HG03045 (cell line): ENCODE data around the gene UAP1.
"Not testable (repeated sequence)": the region's sequence is repeated elsewhere in the genome, so short reads cannot be mapped to it uniquely, and the experiment has no call there.

Source experiments
- ATAC-seq: cut with Tn5 transposase; IDR thresholded peaks from one replicate; pipeline ENCODE4 v1.9.1; 2021; ENCODE audit warnings: mild to moderate bottlenecking, moderate library complexity; ENCODE audit not compliant: unreplicated experiment

UAP1 gene

GRCh38 chr1:162564762-162565218 is 3.3 kb downstream of the UAP1 start:
- ATAC-seq: no peak

DNA sequence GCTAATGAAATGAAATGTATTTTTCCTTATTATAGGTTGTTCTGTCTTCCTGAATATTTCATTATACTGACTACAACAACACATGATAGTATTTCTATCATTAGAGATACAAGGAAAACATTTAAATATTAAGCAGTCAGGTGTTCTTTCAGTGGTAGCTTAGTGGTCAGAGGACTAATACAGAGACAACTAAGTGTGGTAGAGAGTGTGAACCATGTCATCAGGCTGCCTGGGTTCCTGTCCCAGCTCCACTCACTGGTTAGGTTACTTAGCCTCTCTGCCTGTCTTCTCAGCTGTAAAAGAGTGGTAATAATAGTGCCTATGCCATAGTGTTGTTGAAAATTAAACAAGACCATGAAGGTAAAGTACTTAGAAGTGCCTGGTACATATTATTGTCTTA is 3.9 kb downstream of the UAP1 start:
- no peak for ATAC-seq

GRCh38 chr1:162566870-162567269 is 5.3 kb downstream of the UAP1 start:
- no peak for ATAC-seq

- no peak for ATAC-seq
These were observed 7.3 kb downstream of the UAP1 start for GRCh38 chr1:162568802-162569201.

- ATAC-seq: no peak
These were observed 9.2 kb downstream of the UAP1 start for GRCh38 chr1:162570718-162571117.

GRCh38 chr1:162571121-162571520 is 9.6 kb downstream of the UAP1 start:
- ATAC-seq: not testable (repeated sequence)

- no peak for ATAC-seq
These were observed 10.2 kb downstream of the UAP1 start for GRCh38 chr1:162571696-162572095.

DNA sequence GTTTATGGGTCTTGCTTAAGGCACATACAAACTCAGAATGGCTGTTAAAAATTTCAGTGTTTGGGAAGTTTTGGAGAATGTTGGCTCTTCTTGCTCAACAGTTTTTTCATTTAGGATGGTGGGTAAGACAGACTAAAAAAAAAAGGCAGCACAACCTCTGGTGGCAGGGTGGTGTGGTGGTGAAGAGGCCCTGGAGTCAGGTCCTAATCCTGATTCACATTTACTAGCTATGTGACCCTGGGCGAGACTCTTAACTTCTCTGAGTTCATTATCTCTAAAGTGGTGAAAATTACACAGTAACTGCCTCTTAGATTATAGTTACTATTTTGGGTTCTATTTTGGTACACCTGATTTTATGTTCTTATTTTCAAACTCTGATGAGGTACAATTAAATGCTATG is 11.6 kb downstream of the UAP1 start:
- ATAC-seq: no peak

DNA sequence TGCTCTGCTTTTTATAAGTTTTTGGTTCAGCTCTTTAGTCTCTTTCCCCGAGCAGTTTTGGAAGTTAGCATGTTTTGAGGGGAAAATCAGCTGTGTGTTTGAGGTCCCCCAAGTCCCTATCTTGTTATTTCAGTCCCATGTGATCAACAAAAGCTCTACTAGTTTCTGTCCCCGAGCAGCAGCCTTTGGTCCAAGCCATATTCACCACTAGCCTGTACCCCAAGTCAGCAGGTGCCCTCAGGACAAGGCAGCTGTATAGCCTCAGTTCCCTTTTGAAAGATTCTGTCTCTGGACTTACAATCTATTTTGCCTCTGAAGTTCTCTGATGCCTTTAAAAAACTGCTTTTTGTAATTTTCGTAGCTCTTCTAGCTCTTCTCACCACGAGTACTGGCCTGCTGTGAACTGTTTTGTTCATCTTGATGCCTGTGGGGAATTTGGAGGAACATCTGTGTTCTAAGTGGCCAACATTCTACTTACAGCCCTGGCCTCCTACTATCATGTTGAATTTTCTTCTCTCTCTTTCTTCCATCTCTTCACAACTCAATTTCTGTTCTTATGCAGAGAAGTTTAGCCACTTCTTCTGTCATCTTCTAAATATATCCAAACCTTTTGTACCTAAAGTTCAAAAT is 16.7 kb downstream of the UAP1 start:
- ATAC-seq: no peak

DNA sequence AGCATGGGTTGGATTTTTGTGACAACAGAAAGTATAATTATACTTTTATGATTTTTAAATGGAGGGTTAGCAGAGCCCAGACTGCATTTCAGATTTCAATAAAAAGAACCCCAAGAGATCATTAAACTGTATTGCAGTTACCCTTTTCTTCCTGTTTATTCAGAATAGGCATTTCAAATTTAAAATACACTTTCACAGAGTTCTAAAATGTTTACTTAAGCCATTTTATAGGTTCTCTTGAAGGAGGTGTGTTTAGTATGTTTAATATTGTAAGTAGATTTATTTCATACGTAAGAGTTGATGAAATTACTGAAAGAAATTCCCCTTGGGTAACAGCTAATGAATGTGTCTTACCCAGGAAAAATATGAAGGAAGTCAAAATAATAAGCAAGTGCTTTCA is 17.4 kb downstream of the UAP1 start:
- no peak for ATAC-seq

- ATAC-seq: no peak
These were observed 18.8 kb downstream of the UAP1 start for GRCh38 chr1:162580308-162580707.

DNA sequence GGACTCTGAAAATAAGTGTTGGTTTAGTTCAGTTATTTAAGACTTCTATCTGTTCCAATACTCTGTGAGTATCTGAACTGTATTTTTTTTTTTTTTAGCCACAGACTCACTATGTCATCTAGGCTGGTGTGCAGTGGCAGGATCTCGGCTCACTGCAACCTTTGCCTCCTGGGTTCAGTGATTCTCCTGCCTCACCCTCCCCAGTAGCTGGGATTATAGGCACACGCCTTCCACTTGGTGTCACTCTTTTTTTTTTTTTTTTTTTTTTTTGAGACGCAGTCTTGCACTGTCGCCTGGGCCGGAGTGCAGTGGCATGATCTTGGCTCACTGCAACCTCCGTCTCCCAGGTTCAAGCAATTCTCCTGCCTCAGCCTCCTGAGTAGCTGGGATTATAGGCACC is 21.4 kb downstream of the UAP1 start:
- ATAC-seq: not testable (repeated sequence)

- ATAC-seq: not testable (repeated sequence)
These were observed 23.6 kb downstream of the UAP1 start for GRCh38 chr1:162585101-162585500.

GRCh38 chr1:162587347-162587746 is 25.8 kb downstream of the UAP1 start:
- ATAC-seq: no peak

GRCh38 chr1:162587761-162588260 is 26.3 kb downstream of the UAP1 start:
- no peak for ATAC-seq

GRCh38 chr1:162590101-162590500 is 28.6 kb downstream of the UAP1 start:
- no peak for ATAC-seq

DNA sequence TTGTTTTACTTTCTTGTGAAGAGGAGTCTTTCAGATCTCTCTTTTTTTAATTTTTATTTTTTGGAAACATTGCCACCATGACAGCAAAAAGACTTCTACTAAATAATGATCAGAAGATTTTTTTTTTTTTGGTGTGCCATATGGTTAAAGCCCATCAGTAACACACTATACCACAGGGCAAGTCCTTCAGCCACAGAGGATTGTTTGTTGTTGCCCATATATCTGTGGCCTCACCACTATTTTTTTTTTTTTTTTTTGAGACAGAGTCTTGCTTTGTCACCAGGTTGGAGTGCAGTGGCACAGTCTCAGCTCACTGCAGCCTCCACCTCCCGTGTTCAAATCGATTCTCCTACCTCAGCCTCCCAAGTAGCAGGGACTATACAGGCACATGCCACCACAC is 29.2 kb downstream of the UAP1 start:
- ATAC-seq: no peak

GRCh38 chr1:162596514-162597170 is 35.1 kb downstream of the UAP1 start:
- ATAC-seq: no peak

- no peak for ATAC-seq
These were observed 37.9 kb downstream of the UAP1 start for GRCh38 chr1:162599451-162599850.

- not testable (repeated sequence) for ATAC-seq
These were observed 41.6 kb downstream of the UAP1 start for GRCh38 chr1:162603117-162603516.

DNA sequence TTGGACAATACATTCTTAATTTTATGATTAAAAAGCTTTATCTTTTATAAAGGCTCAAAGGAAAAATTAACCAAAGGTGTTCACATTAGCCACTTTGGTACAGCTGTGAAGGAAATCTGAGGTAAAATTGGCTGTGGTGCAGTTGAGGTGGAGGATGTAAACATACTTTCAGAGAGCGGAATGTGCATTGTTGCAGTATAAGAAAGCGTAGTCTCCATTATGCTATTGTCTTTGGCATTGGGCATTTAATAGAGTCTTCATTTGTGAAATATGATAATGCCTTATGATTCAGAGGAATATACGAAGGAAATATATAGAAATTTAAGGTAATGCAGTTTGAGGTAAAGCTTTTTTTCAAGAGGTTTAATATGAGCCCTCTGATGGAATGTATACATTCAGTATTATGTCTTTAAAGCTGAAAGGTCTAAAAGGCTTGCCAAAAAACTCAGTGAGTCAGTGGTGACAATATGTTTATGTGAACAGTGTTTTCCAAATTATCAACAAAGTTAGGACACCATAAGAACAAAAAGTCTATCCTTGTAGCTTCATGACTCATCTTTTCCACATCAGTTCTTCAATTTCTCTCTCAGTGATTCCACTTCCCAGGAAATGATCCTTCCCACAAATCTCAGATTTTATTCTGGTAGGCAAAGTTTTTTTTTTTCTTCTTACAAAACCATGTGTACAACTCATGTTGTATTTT is 43.9 kb downstream of the UAP1 start:
- no peak for ATAC-seq

DNA sequence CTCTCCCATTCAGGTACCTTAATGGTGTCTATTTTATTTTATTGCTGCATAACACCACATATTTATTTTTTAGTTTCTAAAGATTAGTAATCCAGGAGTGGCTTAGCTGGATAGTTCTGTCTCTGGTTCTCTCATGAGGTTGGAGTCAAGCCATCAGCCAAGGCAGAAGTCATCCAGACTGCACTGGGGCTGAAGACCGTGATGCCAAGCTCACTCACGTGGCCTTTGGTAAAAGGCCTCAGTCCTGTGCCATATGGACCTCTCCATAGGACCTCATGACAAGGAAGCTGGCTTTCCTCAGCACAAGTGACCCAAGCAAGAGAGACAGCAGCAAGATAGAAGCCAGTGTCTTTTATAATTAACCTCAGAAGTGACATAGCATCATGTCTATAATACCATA is 47.8 kb downstream of the UAP1 start:
- ATAC-seq: no peak
